Measurements from ENCODE around the gene SV2B. TPM values are rescaled to one million over a fixed set of nuclear protein-coding genes. Genes with fewer than 3 reads are reported as not detected.
"Not testable (repeated sequence)": the region's sequence is repeated elsewhere in the genome, so short reads cannot be mapped to it uniquely, and the experiment has no call there.

Gene SV2B
- polyA plus RNA-seq, 3 donors = 0.50 to 1.8 (median 0.88) TPM

GRCh38 chr15:91319371-91320059 is 219.5 kb downstream of the SV2B start:
- DNase-seq (ENCODE audit: extremely low read depth in 1 of 11, low read depth in 9 of 11, low spot score in 4 of 11) = no peak

DNA sequence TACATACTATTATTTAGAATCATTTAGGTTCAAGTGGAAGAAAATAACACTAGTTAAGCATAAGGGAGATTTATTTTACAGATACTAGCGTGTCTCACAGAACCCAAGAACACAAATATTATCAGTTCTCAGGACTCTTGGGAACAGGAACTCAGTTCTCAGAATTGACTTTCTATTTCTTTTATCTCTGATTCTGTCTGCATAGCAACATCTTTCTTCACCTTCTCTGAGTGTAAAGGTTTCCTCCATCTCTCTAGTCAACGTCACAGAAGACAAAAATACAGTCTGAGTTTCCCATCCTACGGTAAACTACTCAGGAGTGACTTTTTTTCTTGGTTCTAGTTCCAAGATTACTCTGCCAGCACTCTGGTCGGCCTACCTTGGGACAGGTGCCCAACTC is 220.0 kb downstream of the SV2B start:
- no peak for DNase-seq (ENCODE audit: extremely low read depth in 1 of 11, low read depth in 9 of 11, low spot score in 4 of 11)

DNA sequence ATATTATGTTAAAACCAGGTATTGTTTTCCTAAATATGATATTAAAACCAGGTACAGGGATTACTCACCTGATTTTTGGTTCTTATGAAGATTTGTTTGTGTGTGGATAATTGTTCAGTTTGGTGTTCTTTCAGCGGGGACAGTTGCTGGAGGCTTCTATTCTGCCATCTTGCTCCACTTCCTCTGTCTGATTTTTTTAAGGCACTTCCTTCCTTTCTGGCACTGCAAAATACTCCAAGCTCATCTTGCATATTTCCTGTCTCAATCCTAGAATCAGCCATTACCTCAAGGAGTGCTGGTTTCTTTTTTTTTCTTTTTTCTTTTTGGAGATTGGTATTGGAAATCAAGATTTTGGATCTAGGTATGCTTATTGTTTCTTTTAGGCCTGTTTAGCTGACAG is 229.9 kb downstream of the SV2B start:
- no peak for DNase-seq (ENCODE audit: extremely low read depth in 1 of 11, low read depth in 9 of 11, low spot score in 4 of 11)

GRCh38 chr15:91331581-91331980 is 231.5 kb downstream of the SV2B start:
- no peak for DNase-seq (ENCODE audit: extremely low read depth in 1 of 11, low read depth in 9 of 11, low spot score in 4 of 11)

DNA sequence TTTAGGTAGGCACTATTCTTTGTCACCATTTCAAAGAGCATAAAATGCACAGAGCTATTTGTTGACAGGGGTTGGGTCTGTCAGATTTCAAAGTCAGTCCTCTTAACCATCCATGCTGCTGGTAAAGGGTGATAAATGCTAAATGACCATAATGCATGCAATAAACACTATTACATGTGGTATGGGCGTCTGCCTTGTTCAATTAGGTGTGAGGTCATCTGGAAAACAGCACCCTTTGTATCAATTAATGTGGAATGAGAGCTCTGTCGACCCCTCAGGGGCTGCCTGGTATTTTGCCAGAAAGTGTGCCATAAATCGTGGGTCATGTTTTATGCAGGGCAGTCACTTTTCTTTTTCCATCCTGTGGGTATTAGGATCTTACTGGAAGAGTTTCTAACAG is 235.6 kb downstream of the SV2B start:
- DNase-seq (ENCODE audit: extremely low read depth in 1 of 11, low read depth in 9 of 11, low spot score in 4 of 11) = no peak

GRCh38 chr15:91336687-91337086 is 236.6 kb downstream of the SV2B start:
- no peak for DNase-seq (ENCODE audit: extremely low read depth in 1 of 11, low read depth in 9 of 11, low spot score in 4 of 11)

GRCh38 chr15:91338766-91339165 is 238.7 kb downstream of the SV2B start:
- peak; percentile 36 to 81 (median 59) for DNase-seq (ENCODE audit: extremely low read depth in 1 of 11, low read depth in 9 of 11, low spot score in 4 of 11)

GRCh38 chr15:91342097-91342496 is 242.0 kb downstream of the SV2B start:
- no peak for DNase-seq (ENCODE audit: extremely low read depth in 1 of 11, low read depth in 9 of 11, low spot score in 4 of 11)

- not testable (repeated sequence) for DNase-seq (ENCODE audit: extremely low read depth in 1 of 11, low read depth in 9 of 11, low spot score in 4 of 11)
These were observed 244.9 kb downstream of the SV2B start for GRCh38 chr15:91344912-91345311.

- DNase-seq (ENCODE audit: extremely low read depth in 1 of 11, low read depth in 9 of 11, low spot score in 4 of 11) = no peak
These were observed 245.7 kb downstream of the SV2B start for GRCh38 chr15:91345736-91346135.

GRCh38 chr15:91346259-91346658 is 246.2 kb downstream of the SV2B start:
- no peak for DNase-seq (ENCODE audit: extremely low read depth in 1 of 11, low read depth in 9 of 11, low spot score in 4 of 11)

DNA sequence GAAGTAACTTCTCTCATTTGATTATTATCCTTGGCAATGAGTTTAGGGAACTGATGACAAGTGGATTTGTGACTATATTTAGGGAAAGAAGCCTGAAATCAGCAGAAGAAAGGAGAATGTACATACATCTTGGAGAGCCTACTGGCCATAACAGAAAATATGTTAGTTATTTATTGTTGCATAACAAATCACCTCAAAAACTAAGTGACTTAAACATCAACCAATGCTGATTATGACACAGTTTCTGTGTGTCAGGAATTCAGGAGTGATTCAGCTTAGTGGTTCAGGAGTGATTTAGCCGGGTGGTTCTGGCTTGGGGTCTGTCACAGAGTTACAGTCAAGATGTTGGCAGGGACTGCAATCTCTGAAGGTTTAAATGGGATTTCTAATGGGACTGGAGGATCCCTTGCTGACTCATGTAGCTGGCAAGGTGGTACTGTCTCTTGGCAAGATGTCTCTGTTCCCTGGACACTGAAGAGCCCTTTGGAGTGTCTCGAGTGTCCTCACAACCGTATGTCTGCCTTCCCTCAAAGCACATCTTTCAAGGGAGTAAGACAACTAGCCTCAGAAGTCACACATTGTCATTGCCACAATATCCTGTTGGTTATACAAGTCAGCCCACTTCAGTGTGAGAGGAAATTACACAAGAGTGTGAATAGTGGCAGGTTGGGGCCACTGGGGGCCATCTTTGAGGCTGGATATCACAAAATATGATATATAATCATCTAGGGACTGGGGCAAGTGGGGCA is 248.9 kb downstream of the SV2B start:
- no peak for DNase-seq (ENCODE audit: extremely low read depth in 1 of 11, low read depth in 9 of 11, low spot score in 4 of 11)

Other genes starting within 250 kb of the SV2B start
- 10 to 100 TPM; 35.5 to 51.2 (median 51.0) TPM for gene FURIN, start 231.7 kb upstream of the SV2B start, polyA plus RNA-seq (ENCODE audit: insufficient read length in 3 of 3)
- 10 to 100 TPM; 11.3 to 20.4 (median 18.9) TPM for gene FES, start 215.8 kb upstream of the SV2B start, polyA plus RNA-seq (ENCODE audit: insufficient read length in 3 of 3)
- 10 to 100 TPM; 43.5 to 57.4 (median 51.8) TPM for gene MAN2A2, start 197.0 kb upstream of the SV2B start, polyA plus RNA-seq (ENCODE audit: insufficient read length in 3 of 3)
- gene HDDC3, start 167.7 kb upstream of the SV2B start, polyA plus RNA-seq (ENCODE audit: insufficient read length in 3 of 3) = 10 to 100 TPM; 15.6 to 21.0 (median 19.7) TPM
- gene UNC45A, start 165.0 kb upstream of the SV2B start, polyA plus RNA-seq (ENCODE audit: insufficient read length in 3 of 3) = 10 to 100 TPM; 61.1 to 75.0 (median 71.4) TPM
- gene RCCD1, start 145.4 kb upstream of the SV2B start, polyA plus RNA-seq (ENCODE audit: insufficient read length in 3 of 3) = 10 to 100 TPM; 13.8 to 18.9 (median 16.5) TPM
- gene PRC1, start 105.7 kb upstream of the SV2B start, polyA plus RNA-seq (ENCODE audit: insufficient read length in 3 of 3) = 10 to 100 TPM; 60.8 to 92.6 (median 92.0) TPM
- 10 to 100 TPM; 17.9 to 21.7 (median 18.0) TPM for gene VPS33B, start 77.7 kb upstream of the SV2B start, polyA plus RNA-seq (ENCODE audit: insufficient read length in 3 of 3)

Data from renal cortex interstitium (tissue), 11 donors.